HG03097 (cell line): ENCODE results near the gene FAAP20.

Experiments used
- ATAC-seq: cut with Tn5 transposase; IDR thresholded peaks from one replicate; pipeline ENCODE4 v1.9.1; 2021; ENCODE audit not compliant: unreplicated experiment, low FRiP score

The FAAP20 gene

DNA sequence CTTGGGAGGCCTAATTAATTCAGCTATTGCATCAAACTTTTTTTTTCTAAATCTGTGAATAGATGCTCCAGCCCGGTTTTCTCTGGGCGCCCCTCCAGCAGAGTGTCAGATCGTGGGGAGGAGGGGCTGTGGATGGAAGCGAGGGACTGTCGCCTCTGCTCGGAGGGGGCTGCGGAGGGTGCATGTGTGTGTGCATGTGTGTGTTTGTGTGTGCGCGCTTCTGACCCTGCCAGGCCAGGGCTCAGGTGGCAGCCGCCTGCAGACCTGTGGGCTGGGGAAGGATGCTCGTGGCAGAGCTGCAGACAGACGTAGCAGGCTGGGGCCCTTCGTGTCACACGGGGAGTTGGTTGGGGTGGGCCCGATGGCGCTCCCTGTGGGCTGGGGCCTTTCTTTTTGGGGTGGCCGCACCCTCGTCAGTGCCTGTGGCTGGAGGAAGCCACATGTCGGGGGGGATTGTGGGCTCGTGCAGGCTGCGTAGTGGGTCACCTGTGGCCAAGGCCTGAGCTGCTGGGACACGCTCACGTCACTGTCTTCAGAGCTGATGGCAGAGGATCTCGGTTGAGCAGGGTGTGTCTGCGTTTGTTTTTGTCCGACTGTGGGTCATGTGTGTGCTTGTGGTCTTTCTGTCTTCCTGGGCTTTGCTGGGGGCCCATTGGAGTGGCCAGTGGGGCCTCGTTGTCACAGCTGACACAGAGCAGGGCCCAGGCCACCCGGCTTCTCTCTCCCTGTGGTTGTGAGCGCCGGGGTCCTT is 36.4 kb upstream of the FAAP20 start:
- no peak for ATAC-seq

DNA sequence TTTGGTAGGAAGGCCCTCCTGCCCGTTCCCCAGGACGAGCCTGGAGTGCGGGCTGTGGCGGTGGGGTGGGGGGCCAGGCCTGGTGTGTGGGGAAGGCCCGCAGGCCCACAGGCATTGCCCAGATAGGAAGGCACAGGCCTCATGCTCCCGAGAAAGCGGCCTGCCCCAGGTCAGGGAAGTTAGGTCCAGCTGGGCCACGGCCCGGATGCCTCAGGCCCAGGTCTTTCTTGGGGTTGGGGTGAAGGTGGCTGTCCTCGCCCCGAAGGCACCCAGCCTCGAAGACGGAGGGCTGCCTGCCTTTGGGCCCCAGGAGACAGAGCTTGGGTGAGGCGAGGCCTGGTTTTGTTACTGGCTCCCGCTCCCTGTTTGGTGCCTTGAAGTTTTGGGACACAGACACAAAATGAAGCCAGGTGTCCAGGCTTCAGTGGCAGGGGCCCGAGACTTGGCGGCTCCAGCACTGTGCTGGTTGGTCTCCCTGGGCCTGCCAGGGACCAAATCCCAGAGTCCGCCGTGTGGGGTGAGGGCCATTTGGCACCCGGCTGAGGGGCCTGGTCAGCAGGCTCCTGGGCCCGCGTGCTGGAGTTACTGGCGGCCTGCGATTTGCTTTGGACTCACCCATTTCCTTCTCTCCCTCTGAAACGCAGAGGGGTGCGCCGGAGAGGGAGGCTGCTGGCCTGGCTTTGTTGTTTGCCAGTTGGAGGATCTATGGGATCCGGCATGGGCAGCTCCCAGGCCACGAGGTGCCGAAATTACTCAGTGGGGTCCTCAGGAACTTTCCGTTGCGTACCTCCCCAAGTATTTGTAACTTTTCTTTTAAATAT is 35.5 kb upstream of the FAAP20 start:
- ATAC-seq: no peak

DNA sequence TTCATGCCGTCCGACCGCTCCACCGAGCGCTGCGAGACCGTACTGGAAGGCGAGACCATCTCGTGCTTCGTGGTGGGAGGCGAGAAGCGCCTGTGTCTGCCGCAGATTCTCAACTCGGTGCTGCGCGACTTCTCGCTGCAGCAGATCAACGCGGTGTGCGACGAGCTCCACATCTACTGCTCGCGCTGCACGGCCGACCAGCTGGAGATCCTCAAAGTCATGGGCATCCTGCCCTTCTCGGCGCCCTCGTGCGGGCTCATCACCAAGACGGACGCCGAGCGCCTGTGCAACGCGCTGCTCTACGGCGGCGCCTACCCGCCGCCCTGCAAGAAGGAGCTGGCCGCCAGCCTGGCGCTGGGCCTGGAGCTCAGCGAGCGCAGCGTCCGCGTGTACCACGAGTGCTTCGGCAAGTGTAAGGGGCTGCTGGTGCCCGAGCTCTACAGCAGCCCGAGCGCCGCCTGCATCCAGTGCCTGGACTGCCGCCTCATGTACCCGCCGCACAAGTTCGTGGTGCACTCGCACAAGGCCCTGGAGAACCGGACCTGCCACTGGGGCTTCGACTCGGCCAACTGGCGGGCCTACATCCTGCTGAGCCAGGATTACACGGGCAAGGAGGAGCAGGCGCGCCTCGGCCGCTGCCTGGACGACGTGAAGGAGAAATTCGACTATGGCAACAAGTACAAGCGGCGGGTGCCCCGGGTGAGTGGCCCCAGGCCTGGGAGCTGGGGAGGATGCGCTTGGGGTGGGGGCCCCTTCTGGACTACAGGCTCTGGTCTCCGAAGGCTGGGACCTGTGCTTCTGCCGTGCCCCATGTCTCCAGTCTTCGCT is 34.7 kb upstream of the FAAP20 start:
- ATAC-seq: no peak

DNA sequence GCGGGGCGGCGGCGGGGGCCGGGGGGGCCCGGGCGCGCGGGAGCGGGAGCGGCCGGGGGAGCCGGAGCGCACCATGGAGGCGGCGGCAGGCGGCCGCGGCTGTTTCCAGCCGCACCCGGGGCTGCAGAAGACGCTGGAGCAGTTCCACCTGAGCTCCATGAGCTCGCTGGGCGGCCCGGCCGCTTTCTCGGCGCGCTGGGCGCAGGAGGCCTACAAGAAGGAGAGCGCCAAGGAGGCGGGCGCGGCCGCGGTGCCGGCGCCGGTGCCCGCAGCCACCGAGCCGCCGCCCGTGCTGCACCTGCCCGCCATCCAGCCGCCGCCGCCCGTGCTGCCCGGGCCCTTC is 34.1 kb upstream of the FAAP20 start:
- no peak for ATAC-seq

DNA sequence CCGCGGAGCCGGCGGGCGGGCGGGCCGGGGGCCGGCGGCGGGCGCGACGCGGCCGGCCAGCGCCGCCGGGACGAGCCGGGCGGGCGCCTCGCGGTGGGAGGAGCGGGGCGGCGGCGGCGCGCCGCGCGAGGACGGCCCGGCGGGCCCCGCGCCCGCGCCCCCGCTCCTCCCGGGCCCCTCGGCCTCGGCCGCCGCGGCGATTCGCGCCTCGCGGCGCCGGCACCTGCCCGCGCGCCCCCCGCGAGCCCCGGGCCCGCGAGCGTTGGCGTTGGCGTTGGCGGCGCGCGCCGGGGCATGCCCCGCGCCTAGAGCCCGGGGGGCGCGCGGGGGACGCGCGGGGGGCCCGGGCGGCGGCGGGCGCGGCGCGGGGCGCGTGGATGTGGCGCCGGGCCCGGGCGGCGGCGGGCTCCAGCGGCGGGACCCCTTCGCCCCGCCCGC is 33.6 kb upstream of the FAAP20 start, which contains the start of gene SKI:
Gene SKI, plus strand, starts transcription at position 163 of the 438 bp plus-strand sequence. CDS start 448 bp downstream, outside the sequence.
- ATAC-seq: no peak

DNA sequence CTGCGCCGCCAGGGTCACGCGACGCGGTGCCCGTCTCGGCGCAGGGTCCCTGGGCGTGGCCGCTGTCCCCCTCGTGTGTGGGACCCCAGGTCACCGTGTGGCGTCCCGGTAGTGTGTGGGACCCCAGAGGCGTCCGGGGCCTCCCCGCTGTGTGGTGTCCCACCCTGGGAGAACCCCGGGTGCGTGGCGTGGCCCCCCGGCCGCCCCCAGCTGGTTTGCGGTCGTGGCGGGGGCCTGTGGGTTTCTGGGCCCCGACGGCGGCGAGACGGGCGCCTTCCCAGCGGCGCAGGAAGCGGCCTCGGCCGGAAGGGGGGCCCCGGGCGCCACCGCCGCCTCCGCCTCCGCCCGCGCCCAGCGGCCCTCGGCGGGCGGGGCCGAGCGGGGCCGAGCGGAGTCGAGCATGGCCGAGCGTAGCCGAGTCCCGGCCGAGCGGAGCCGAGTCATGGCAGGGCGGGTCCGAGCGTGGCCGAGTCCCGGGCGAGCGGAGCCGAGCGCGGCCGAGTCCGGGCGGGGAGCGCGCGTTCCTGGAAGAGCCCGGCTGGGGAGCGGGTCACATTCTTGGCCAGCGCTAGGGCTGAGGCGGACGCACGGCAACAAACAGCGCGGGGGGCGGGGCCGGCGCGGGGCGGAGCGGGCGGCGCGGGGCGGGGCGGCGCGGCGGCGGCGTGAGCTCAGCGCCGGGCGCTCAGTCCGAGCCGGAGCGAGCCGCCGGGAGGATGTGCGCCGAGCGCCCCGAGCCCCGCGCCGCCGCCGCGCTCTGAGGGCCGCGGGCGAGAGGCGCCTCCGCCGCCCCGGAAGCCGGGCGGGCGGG is 33.0 kb upstream of the FAAP20 start:
- peak; percentile 86 for ATAC-seq

DNA sequence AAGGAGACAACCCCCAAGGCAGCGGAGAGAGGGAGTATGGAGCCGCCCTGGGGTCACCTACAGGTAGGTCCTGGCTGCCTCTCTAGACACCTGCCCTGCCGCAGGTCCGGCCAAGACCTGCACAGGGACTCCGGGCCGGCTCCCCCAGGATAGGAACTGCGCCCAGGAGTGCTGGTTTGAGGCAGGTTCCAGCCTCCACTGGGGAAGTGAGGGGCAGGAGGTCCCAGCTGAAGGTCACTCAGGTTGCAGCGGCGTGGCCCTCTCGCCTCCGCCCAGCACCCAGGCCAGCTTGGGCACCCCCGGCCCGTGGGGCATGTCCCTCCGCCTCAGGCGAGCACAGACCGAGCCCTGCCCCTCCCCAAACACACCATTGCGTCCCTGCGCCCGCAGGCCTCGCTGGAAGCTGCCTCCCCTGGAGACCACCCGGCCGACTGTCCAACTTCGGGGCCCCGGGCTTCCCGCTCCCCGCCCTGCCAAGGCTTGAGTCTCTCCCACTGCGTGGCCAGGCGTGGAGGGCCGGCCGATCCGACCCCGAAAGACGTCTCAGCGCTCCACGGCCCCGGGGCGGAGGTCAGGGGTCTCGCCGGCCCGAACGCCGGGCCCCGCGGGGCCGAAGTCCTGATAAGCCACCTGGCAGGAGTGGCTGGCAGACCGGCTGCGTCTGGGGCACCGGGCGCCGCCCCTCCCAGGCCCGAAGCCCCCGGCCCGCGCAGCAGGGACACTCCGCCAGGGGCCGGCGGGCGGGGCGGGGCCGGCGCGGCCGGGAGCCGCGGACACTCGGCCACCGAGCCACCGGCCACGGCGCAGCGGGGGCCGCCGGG is 32.2 kb upstream of the FAAP20 start:
- ATAC-seq: no peak

DNA sequence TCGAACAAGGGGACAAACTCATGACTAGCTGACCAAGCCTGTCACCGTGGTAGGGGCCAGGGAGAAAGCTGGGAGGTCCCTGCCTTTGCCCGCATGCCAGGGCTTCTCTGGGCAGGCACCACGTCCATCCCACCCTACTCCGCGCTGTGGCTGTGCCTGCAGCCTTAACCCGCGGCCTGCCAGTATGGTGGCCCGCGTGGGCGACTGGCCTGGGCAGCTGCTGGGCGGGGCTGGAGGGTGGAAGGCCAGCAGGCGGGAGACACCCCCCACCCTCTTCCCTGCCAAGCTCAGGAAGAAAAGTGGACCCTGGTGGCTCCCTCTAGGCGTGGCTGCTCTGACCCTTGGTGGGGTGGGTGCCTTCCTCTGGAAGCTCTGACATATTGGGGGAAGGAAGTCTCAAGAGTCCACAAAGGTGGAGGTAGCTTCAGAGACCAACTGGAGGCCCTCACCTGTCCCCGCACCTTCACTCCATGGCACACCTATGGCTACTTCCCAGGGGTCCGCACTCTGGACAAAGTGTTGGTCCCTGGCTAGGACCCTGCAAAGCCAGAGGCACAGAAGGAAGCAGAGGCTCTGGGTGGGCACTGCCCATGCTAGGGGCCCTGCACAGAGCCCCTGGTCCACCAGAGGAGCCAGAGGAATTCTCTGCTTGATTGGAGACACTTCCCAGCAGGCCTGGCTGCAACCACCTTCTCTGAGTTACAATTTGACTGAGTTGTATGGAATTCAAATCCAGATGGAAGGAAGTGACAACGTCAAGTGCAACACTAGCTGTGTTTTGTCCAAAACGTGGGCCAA is 30.3 kb upstream of the FAAP20 start:
- no peak for ATAC-seq

DNA sequence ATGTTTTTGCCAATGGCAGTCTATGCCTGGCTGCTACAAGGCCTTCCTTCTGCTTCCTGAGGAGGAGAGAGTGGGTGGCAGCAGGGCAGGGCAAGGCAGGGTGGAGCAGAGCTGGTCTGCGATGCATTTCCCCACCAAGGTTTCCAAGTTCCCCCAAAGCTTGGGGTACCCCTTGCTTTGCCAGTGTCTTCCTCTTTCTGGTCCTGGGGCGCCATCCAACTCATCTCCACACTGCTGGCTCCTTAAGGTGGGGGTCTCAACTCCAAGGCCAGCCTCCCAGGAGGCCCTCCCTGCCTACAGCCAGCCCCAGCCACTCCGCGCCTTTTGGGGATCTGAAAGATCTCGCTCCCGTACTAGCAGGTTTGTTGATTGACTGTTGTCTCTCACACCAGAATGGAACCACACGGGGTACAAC is 29.6 kb upstream of the FAAP20 start:
- ATAC-seq: no peak

DNA sequence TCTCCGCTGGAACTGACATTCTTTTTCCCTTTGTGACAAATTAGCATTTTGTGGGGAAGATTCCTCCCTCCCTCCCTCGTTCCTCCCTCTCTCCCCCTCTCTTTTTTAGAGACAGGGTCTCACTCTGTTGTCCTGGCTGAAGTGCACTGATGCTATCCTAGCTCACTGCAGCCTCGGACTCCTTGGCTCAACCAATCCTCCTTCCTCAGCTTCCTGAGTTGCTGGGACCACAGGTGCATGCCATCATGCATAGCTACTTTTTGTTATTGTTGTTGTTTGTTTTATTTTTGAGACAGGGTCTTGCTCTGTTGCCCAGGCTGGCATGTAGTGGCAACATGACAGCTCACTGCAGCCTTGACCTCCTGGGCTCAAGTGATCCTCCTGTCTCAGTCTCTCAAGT is 26.7 kb upstream of the FAAP20 start:
- no peak for ATAC-seq

DNA sequence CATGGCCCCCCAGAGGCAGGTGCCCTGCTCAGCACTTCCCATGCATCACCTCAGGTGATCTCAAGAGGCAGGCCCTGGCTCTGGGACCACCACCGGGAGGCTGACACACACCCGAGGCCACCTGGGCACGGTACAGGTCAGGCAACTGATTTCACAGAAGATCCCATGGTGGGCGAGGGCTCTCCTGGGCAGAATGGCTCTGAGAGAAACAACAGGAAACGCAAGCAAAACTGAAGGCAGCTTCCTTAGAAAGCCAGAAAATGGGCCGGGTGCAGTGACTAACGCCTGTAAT is 22.1 kb upstream of the FAAP20 start:
- ATAC-seq: no peak

DNA sequence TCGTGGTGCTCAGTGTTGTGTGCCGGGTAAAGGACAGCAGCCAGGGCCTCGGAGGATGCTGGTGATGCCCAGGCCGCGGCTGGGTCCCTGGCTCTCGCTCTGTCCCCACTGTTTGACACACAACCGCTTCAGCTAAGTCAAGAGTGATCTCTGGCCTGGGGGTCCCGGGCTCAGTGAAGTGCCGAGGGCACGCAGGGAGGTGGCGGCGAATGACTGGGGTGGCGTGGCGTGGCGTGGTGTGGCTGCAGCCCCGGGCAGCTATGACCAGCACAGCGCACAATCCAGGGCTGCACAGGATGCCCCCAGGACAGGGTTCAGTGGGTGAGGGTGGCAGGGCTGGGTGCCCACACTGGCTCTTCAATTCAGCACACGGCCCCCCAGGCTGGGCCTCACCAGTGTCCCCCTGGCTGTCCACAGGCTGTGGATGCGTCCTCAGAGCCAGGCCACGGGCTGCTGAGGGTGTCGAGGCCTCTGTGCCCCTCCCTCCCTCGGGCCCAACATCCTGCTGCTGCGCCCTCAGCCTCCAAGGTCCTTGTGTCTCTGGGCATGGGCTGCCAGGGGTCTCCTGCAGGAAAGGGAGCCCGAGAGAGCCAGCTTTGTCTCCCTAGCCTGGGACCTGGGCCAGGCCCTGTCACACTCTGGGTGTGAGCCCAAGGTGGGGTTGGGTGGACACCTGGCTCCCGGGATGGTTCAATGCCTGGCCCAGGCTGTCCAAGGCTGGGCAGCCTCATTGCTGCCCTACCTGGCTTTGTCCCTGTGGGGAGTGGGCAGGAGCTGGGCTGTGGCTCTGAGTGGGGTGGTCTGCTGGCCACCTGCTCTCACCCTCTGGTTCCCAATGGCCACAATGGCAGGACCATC is 21.6 kb upstream of the FAAP20 start:
- ATAC-seq: no peak

DNA sequence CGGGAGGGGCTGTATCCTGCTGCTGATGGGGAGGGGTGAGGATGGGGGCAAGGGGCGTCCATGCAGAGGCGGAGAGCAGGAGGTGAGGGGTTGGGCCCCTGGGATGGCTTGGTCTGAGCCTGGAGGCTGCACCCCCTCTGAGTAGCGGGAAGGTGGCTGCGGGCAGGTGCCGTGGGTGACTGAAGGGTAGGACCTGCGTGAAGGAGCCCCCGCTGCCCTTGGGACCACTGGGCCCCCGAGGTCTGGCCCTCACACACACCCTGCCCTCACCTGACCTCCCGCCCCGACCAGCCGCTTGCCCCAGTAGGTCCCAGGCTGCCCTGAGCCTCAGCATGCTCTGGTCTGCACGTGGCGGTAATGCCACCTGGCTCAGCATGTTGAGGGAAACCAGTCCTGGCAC is 20.8 kb upstream of the FAAP20 start:
- ATAC-seq: no peak

DNA sequence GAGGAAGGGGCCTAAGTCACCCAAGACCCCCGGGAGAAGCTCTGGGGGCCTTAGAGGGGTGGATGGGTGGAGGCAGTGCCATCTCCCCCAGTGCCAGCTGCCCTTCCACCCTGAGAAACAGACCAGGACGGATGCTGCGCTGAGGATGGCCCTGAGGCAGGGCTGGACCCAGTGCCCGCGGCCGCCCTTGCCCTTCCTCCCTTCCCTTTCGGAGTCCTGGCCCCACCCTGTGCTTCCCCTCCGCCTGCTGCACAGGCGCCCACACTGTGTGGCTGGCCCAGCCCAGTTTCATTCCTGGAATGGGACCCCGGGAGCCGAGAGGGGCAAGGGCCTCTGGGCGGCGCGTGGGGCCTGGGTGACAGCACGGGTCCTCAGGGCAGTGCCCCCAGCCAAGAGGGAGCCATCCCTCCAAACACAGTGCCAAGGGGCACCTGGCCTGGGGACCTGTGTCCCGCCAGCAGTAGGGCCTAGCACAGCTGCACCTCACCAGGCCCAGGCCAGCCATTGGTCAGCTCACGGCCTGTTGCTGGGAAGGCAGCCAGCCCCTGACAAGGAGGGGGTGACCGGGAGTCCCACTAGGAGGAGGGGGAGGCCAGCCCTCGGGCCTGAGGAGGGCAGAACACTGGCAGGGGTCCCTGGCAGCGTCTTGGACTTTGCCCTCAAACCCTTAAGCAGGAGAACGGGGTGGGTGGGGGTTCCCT is 20.1 kb upstream of the FAAP20 start:
- ATAC-seq: no peak

DNA sequence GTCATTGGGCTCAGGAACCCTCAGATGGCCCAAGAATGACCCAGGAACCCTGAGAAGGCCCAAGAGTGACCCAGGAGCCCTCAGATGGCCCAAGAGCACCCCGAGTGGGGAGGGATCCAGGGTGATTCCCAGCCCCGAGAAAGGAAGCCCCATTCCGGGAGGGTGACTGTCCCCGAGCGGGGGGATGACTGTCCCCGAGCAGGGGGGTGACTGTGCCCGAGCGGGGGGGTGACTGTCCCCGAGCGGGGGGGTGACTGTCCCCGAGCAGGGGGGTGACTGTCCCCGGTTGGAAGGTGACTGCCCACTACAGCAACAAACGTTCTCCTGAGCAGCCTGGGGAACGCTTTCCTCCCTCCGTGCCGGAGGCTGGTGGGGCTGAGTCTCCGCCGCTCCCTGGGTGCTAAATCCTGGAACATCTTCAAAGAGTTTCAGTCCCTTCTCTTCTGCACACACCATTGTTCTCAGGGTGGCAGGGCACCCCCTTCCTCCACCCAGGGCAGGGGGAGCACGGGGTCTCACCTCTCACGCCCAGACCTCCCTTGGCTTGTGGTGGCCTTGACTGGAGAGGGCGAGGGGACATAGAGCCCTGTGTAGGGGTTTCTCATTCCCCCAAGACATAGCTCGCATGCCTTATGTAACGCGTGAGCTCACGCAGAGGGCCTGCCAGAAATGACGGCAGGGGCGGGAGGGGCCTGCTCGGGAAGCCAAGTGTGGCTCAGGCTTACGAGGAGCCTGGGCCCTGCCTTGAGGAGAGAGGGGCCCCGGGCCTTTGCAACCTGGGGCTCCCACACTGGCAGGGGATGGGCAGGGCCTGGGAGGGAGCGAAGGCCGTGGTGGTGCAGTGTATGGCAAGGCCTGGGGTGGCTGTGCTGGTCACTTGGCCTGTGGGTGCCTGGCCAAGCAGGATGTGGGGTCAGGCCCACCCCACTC is 19.3 kb upstream of the FAAP20 start:
- ATAC-seq: no peak
